ENCODE results near the gene BMP4.
A peak's percentile ranks its signal among the peaks of the same experiment; 100 is the strongest.

The BMP4 gene

DNA sequence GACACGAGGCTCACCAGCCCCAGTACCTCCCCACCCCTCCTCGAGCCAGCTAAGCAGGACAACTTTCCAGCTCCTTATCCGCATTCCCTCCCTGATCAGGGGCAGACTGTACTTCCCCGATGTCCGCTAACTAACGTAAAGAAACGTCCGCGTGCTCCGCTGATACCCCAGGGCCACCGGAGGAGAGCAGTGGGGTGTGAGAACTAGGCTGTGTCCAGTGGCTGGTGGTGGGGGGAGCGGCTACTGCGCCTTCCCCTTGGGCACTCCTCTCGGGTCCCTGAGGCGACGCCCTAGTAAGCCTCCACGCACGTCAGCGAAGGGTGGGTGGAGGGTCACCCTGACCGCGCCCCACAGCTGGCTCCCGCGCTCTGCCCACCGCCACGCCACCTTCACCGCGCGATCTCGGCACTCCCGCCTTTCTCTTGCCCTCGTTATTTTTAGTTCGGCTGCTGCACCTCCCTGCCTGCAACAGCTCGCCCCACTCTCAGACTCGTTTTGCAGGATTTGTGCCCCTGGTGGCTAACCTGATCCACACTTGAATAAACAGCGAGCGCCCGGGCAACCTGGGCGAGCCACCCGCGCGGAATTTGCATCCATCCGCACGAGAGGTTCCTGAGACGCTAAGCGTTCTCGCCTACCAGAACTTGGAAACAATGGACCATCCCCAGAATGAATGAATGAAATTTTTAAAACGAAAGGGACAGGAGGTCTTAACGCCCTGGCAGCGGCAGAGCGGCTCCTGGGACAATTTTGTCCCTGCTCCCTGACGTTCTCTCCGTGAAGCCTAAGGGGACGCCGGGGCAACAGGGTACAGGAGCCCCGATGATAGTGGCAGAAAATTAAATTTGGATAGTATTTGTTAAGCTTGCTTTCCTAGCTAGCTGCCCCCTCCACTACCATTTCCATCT, 6.9 kb upstream of the BMP4 start:
- ATAC-seq (no peak), DNase-seq (no peak)

GRCh38 chr14:53962953-53963319, 6.3 kb upstream of the BMP4 start:
- ATAC-seq (no peak), DNase-seq (no peak)

DNA sequence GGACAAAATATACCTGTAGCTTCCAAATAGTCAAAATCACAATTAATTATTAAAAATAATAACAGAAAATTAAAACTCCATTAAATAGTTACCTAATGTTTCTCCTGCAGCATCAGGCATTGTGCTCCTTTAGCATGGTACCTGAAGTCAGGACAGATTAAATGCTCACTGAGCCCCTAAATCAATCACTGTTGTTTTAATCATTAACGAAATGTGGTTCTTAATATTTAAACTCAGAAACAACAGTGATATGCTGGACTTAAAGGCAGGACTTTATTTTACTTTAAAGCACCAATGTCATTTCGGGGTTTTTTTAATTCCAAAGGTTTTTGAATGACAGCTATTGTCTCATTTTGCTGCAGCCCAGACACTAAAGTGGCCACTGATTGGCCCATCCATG, 2.0 kb upstream of the BMP4 start:
- ATAC-seq (no peak), DNase-seq (no peak)

DNA sequence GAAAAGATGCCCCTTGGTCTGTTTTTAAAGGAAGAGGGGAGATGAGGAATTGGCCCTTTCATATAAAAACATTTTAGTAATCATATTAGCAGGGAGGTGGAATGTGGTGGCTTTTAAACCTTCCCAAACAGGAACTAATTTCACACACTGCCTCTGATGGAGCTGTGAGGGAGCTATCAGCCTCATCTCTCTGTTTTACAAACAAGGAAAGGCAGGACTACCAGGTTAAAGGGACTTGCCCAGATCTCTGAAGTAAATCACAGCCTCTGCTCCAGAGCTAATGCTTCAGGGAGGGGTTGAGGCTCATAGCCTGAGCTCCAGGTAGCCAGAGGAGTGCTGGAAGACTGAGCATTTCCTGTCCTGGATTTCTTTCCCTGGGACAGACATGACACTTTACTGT, 1.1 kb upstream of the BMP4 start:
- ATAC-seq (no peak), DNase-seq (no peak)

DNA sequence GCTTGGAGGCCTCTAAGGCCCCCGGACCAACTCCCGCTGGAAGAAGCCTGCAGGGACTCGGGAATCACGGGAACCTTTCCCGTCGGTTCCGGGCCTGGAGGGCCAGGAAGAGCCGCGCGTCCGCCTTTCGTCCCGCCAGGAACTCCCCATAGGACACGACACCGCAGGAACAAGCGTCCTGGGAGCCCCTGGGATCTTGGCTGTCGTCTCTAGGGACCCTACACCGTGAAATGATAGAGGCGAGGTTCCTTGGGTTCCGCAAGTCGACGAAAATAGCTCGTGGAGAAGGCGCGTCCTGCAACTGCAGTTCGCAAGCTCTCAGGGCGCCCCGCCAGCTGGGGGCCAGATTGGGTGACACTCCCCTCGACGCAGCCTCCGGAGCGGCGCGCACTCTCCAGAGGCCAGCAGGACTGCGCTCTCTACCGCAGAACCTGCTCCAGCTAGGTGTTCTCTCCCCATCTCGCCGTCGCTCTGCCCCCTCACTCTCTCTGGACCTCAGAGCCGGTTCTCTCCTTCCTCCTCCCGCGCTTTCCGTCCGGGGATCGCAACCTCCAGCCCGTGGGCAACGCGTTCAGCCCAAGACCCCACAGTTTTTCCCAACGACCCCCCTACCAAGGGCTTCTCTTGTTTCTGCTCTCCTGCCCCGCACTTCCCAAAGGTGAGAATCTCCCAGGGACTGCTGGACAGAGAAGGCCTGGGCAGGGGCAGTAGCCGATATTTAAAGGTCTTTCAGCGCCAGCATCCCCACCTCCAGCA, 776 bp downstream of the BMP4 start:
- ATAC-seq (no peak), DNase-seq (no peak)

GRCh38 chr14:53955229-53955556, 1.4 kb downstream of the BMP4 start:
- ATAC-seq, result no peak
- DNase-seq, result no peak

GRCh38 chr14:53954551-53955228, 1.9 kb downstream of the BMP4 start:
- DNase-seq, result peak; percentile 18
- ATAC-seq, result no peak

DNA sequence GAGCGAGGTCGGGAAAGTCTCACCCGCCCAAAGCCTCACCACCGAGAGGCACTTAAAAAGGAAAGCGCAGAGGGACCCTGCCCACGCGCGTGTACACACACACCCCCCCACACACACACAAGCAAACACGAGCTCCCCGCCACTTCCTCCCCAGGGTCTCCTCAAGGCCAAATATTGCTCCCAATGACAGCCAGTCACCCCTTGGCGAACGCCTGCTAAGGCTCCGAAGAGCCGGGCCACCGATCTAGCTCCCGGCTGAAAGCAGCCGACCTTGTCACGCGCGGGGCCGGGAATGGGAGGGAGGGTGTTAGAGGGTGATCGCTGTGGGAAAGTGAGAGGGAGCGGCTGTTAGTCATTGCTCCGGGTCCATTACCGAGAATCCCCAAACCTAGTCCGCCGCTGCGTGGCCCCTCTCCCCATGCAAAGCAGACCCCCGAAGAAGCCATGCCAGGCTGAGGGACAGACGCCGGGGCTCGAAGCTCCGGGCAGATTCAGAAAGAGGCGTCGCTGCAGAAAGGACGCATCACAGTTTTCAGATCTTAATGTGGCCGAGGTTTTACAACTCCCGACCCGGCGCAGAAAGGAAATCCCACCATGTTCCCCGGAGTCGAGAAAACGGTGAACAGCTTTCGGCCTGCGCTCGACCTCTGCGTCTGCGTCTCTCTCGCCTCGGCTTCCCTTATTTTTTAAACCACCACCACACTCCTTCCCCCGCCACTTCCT, 2.6 kb downstream of the BMP4 start:
- DNase-seq (peak; percentile 8), ATAC-seq (no peak)

DNA sequence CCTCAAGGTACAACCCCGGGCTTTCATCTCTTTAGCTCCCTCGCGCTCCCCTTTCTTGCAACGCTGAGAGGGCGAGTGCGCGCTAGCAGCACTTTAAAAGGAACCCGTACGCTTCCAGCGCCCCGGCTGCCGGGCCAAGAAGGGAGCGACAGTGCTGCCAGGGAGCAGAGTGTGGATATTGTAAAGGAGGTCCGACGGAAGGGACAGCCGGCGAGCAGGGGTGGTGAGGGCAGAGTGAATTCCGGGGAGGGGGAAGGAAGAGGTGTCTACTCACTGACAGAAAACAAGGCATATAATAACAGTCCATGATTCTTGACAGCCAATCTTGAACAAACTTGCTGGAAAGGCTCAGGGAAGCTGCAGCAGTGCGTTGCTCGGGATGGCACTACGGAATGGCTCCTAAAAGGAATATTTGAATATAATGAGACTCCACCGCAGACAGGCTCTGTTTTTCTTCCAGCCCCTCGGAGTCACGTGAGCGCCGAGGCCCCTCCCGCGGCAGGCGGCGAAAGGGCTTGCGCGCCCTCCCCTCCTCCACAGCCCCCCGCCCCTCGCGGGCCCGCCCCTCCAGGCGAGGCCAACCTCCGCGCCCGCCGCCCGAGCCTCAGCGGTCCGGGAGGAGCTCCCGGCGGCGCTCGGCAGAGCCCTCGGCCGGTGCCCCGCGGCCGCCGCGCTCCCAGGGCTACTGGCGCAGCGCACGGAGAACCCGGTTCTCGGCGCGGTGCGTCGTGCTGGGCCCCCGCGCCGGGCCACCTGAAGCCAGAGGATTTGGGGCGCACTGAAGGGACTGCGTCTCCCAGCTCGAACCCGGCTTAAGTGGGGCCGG, 3.4 kb downstream of the BMP4 start:
- ATAC-seq (peak; percentile 44), DNase-seq (peak; percentile 21)

DNA sequence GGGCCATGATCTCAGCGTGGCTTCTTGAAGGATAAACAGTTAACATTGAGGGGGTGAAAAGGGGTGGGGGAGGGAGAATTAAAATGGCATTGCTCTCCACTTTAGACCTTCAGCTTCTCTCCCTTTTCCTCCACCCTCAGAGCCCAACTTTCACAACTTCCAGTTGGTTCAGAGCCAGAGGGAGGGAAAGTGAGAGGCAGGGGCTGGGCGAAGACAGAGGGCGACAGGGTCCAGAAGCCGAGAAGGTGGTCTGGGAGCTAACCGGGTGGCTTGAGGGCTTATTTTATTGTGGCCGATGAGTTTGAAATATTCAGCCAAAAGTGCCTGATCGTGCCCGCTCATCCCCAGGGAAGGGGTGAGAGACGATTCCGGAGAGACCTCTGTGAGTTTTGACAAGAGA, 4.1 kb downstream of the BMP4 start:
- DNase-seq (no peak), ATAC-seq (no peak)

DNA sequence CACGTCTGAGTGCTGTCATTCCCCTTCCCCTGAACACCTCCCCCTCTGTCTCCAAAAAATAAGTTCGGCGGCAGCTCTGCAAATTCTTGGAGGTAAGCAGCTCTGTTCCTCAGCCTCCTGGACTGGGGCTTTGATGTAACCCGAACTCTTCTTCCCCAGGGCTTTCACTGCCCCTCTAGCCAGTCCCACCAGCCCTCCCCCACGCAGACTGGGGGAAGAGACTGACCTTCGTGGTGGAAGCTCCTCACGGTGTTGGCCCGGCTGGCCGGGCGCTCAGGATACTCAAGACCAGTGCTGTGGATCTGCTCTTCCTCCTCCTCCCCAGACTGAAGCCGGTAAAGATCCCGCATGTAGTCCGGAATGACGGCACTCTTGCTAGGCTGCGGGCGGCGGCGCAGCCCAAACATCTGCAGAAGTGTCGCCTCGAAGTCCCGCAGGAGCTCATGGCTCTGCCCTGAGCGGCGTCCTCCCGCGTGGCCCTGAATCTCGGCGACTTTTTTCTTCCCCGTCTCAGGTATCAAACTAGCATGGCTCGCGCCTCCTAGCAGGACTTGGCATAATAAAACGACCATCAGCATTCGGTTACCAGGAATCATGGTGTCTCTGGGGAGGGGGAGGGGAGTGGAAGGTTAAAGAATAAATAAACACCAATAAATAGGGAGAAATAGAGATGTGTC, 4.9 kb downstream of the BMP4 start:
- no peak for ATAC-seq

DNA sequence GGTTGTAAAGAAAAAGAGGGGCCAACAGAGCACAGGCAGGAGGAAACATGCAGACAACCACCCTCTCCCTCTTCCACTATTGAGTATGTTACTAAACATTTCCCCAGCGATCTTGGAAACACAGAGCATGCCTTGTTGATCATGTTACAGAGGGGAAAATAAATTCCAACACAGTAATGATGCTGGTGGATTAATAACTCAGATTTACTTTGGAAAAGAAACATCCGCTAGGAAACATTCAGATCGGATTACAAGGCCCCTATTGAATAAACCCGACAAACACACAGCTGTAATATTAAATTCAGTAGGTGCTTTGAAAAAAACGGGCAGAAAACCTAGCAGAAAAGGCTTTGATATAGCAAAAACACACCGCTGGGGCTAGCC, 5.4 kb downstream of the BMP4 start:
- DNase-seq (no peak), ATAC-seq (no peak)

More for the DNA sequence above, 4.9 kb downstream of the BMP4 start:
- DNase-seq, result no peak

DNA sequence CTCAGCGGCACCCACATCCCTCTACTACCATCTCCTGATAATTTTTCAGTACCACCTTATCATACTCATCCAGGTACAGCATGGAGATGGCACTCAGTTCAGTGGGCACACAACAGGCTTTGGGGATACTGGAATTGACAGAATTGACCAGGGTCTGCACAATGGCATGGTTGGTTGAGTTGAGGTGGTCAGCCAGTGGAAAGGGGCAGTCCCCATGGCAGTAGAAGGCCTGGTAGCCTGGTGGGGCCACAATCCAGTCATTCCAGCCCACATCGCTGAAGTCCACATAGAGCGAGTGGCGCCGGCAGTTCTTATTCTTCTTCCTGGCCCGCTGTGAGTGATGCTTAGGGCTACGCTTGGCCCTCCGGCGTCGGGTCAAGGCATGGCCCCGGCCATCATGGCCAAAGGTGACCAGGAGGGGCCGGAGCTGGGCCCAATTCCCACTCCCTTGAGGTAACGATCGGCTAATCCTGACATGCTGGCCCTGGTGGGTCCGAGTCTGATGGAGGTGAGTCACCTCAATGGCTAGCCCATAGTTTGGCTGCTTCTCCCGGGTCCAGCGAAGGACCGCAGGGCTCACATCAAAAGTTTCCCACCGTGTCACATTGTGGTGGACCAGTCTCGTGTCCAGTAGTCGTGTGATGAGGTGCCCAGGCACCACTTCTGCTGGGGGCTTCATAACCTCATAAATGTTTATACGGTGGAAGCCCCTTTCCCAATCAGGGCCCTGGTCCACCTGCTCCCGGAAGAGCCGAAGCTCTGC, 6.4 kb downstream of the BMP4 start:
- ATAC-seq (no peak), DNase-seq (no peak)

- DNase-seq (no peak), ATAC-seq (no peak)
Measured at GRCh38 chr14:53949201-53949600, 7.4 kb downstream of the BMP4 start.

DNA sequence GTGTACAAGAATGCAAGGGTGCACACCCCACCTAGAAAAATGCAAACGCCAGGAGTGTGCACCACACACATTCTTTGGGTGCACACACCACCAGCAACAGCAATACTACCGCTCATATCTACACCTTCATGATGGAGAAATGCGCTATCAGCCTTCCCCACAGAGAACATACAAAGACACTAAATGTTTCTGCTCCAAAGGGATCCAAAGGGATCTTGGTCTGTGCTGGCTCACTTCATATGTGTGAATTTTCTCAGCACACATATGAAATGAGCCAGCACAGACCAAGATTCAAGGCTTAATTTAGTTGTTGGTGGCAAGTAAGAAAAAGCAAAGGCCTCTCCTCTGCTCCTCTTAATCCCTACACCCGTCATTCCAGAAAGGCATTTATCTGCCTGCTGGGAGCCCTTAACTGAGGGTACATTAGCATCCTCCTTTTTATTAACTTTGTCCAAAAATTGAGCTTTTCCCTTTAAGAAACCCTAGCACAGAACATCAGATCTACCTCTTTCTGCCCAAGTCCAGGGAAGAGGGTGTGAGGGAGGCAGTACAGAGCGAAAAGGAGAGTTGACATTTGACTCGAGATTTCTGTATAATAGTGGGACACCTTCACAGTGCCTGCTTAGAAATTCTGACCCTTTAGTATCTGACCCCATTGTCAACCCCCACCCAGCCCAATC, 8.3 kb downstream of the BMP4 start:
- no peak for DNase-seq
- ATAC-seq, result no peak

GRCh38 chr14:53947452-53948204, 9.0 kb downstream of the BMP4 start:
- ATAC-seq (no peak), DNase-seq (no peak)

DNA sequence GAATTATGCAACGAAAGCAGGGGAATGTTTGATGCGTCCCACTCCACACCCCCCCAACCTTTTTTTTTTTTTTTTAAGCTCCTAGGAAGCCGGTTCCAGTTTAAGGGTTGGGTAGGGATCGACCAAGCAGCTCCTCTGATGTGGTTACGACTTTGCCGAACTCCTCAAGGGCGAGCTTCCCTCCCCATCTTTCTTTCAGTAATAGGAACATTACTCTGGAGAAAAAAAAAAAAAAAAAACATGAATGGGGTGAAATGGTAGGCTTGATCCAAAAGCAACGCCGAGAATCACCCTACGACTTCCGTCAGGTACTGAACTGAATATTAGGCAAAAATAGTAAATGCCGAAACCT, 9.6 kb downstream of the BMP4 start:
- ATAC-seq, result no peak

DNA sequence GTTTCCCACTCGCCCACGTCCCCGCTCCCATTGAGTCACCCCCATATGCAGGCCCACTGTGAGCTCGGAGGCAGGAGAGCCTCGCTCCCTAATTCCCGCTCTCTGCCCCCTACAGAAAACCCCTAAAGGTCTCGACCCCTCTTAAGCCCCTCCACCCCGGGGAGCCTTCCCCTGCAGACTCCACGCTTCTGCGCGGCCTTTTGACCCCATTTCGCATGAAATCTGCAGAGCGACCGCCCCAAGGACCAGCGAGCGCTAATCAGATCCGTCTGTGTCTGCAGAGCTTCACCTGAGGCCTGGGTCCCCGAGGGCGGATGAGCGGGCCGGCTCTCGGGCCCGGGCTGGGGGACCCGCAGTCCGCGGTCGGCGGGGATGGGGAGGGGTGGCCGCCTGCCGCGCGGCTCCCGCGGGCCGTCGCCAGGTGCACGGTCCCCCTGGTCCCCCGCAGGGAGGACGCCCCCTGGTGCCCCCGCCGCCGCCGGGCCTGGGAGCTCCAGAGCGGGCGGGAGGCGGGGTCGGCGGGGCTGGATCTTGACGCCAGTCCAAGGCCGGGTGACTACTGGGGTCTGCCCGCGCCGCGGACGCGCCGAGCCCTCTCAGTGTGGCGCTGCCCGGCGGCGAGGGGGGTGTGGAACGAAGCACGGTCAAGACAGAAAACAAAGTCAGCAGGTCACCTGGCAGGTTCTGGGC, 10.1 kb downstream of the BMP4 start:
- ATAC-seq (no peak), DNase-seq (no peak)

More for the DNA sequence above, 9.6 kb downstream of the BMP4 start:
- DNase-seq, result no peak

DNA sequence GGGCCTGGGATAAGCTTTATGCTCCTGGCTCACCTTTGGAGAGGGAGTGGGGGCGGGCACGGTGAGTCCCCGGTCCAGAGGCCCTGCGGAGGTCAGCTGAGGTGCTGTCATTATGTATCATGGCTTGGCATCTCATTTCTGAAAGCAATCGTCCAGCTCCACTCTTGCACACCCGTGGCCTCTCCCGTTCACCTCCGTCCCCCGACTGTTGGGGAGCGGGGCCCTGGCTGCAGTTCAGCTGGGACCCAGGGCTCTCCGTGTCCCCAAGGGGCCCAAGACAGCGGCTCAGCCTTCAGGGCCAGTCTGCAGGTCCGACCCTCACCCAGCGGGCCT, 10.6 kb downstream of the BMP4 start:
- ATAC-seq (no peak), DNase-seq (no peak)

All from stimulated activated naive CD8-positive, alpha-beta T cell treated with anti-CD3 and anti-CD28 coated beads, Interleukin-15, Interleukin-2, amounts not matched to agents 100 U/mL and 50 U/mL, for 24 hours (primary cell).